ACHN (cell line): ENCODE data around the gene DHCR7.

ENCODE experiments used
- DNase-seq: peaks from one replicate; pipeline ENCODE4 v3.0.0-alpha.2; 2015
- in situ Hi-C: cut with HindIII; loops from 2 replicates; pipeline ENCODE4 v1.10.0; 2017; ENCODE audit warnings: low sequenced_read_pairs, low pct_ligation_motif_present, low pct_unique_long_range_greater_than_20kb

Gene DHCR7

DNA sequence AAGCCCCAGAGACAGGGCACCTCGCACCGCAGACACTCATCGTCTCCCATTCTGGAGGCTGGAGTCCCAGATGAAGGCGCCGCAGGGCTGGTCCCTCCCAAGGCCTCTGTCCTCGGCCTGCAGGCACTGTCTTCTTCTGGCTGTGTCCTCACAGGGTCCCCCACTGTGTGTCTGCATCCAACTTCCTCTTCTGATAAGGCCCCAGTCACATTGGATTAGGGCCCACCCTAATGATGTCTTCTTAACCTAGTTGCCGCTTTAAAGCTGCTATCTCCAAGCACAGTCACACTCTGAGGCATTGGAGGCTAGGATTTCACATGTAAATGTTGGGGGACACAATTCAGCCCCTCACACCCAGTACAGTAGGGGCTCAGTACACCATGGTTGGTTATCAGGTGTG, 48.9 kb downstream of the DHCR7 start:
- in situ Hi-C loops, result no loop called here

GRCh38 chr11:71397961-71398360, 50.2 kb downstream of the DHCR7 start:
- in situ Hi-C loops, result no loop called here
- DNase-seq, result no peak

More for the DNA sequence above, 48.9 kb downstream of the DHCR7 start:
- DNase-seq, result no peak

DNA sequence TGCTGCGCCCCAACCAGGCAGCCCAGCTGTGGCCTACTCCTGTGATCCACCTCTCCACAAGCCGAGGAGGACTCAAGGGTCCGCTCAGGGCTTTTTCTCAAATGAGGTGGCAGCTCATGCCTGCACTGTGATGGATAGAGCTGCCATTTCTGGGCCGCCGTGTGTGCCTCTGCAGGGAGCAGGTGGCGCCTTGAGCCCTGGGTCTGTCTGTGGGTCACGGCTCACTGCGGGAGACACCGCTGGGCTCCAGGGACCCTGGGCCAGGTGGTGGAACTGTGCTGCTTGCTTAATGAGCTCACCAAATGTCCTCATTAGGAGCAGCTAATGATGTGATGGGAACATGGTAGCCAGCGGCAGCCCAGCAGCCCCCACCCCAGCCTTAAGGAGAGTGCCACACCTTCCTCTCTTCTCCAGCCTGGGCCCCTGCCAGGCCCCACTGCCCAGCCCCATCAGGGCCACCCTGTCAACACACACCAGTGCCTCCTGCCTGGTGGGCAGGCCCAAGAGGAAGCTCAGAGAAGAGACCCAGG, 50.8 kb downstream of the DHCR7 start:
- in situ Hi-C loops, result no loop called here

DNA sequence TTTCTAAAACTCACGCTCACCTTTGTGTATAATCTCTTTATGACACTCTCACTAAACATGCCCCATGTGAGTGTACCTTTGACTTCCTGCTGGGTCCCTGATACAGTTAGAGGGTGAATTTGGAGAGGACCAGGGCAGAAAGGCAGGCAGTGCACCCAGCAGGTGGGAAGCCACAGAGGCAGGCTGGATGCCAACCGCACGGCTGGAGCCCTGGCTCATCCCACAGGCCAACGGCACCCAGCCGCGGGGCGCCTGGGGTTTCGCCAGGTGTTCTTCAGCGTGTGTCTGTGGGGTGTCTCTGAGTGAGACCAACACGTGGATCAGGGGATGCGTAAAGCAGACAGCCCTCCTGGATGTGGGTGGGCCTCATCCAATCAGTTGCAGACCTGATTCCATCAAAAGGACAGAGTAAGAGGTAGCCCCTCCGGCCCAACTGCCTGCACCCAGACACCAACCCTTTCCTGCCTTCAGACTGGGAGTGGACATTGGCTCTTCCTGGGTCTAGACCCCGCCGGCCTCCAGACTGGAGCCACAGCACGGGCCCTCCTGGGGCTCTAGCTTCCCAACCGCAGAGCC, 51.6 kb downstream of the DHCR7 start:
- no peak for DNase-seq
- in situ Hi-C loops, result no loop called here

More for the DNA sequence above, 50.8 kb downstream of the DHCR7 start:
- DNase-seq, result no peak

GRCh38 chr11:71395774-71396173, 52.4 kb downstream of the DHCR7 start:
- in situ Hi-C loops, result no loop called here
- DNase-seq, result no peak

DNA sequence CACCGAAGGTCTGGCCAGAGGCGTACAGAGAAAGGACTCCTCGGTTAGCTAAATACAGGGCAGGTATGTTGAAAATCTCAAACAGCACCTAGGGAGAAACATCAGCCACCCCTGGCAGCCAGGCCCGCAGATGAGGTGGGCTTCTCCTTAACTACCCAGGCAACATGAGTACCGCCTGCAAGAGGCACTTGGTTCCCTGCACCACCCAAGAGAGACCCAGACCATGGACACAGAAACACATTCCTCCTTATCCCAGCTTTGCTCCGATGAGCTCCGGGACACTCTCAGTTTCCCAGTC, 53.0 kb downstream of the DHCR7 start:
- DNase-seq, result no peak
- in situ Hi-C loops, result no loop called here

- in situ Hi-C loops, result no loop called here
- no peak for DNase-seq
These were observed 54.9 kb downstream of the DHCR7 start for GRCh38 chr11:71393283-71393682.

DNA sequence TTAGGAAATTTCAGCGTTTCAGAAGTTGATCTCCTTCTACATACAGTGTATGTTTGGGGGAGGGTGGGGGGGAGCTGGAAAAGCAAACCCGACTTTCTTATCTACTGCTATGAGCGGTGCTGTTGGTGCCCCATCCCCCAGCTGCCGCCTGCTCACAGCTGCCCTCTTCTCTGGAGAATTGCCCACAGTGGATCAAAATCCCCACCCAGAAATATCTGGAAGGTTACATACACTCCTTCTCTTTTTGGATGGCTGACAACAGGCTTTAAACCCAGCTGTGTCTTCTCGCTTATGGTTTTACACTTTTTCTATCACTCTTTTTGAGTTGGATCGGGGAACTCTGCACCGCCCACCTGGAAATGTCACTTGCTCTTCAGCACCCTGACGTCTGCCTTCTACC, 56.4 kb downstream of the DHCR7 start:
- in situ Hi-C loops, result no loop called here
- no peak for DNase-seq

DNA sequence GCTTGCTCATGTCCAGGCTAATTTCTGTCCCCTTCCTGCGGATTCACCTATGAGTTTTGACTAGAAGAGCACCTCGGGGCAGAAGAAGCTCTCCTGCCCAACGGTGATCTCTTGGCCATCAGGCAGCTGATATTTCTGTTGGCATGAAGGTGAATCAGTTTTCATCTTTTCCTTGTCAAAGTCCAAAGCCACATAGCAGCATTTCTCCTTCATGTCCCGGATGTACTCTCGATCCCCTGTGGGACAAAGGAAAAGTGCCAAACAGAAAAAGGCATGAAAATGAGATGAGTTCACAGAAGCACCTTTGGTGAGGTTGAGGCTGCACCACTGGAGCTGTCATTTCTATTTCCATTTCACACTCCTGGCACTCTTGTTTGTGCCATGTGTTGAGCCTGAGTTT, 56.8 kb downstream of the DHCR7 start:
- in situ Hi-C loops, result no loop called here

GRCh38 chr11:71388637-71389235, 59.5 kb downstream of the DHCR7 start:
- no peak for DNase-seq
- in situ Hi-C loops, result no loop called here

More for the DNA sequence above, 56.8 kb downstream of the DHCR7 start:
- no peak for DNase-seq

- in situ Hi-C loops, result no loop called here
- DNase-seq, result no peak
These were observed 60.2 kb downstream of the DHCR7 start for GRCh38 chr11:71387784-71388636.

GRCh38 chr11:71387200-71387599, 61.0 kb downstream of the DHCR7 start:
- DNase-seq, result no peak
- in situ Hi-C loops, result no loop called here

DNA sequence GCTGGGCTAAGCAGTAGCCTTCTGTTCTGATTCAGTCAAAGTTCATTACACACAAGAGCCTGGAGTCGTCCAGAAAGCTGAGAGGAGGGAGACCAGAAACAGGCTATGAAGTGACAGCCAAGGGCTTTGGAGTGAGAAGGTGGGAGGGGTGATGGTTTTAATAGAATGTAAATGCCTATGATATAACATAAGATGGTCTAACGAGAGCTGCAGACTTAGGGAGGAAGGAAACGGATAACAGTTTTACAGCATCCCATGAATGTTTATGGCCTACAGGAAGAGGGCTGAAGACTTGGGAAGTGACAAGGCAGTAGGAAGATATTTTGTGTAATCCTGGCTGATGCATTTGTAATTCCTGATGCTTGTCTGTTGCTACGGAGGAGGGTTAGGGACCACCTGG, 62.0 kb downstream of the DHCR7 start:
- no peak for DNase-seq
- in situ Hi-C loops, result no loop called here

DNA sequence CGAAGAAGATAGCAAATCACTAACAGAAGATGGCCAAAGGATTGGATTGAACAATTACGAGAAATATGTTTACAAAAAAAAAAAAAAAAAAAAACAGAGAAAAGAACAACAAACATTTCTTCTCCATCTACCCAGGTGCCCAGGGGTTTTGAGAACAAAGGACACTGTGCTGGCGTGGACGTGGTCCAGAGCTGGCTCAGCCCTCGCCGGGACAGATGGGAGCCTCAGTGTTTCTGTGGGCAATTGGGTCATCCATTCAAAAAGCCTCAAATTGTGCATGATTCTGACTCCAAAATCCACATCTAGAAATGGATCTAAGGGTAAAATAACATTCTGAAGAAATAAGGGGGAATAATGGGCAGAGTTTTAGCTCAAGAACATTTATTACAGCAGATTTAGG, 63.1 kb downstream of the DHCR7 start:
- in situ Hi-C loops, result no loop called here
- no peak for DNase-seq

DNA sequence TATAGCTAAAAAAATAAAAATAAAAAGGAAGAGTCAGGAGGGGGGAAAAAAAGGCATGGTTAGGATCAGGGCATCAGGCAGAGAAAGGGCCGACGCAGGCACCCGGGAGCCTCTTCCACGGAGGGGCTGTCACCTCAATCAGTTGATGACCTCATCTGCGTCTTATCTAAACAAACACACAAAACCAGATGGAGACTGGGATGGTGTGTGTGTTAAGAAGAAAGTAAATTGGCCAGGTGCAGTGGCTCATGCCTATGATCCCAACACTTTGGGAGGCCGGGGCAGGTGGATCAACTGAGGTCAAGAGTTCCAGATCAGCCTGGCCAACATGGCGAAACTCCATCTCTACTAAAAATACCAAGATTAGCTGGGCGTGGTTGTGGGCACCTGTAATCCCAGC, 63.6 kb downstream of the DHCR7 start:
- no peak for DNase-seq
- in situ Hi-C loops, result no loop called here
